ENCODE data around the gene BTBD16. TPM values are rescaled to one million over a fixed set of nuclear protein-coding genes. Genes with fewer than 3 reads are reported as not detected.

The BTBD16 gene
- total RNA-seq, 6 donors from 2014 or later: 0.20 to 1.8 (median 0.91) TPM; not detected in 3

GRCh38 chr10:122281018-122281626 is 10.0 kb downstream of the BTBD16 start:
- Histone ChIP-seq H3K9me3 (no peaks in the 10 kb centered on the region), H3K4me1 (no peaks in the 10 kb centered on the region), H3K27ac (no peak overlapping the region), H3K27me3 (no peaks in the 10 kb centered on the region), H3K4me3 (no peak overlapping the region), H3K36me3 (no peaks in the 10 kb centered on the region)
- no peak for TF ChIP-seq EP300 (IDR thresholded peaks at IDR 0.05)
- no peak for TF ChIP-seq CTCF (IDR thresholded peaks at IDR 0.05)
- no peak for TF ChIP-seq POLR2A (IDR thresholded peaks at IDR 0.05)
- TF ChIP-seq POLR2AphosphoS5 (IDR thresholded peaks at IDR 0.05): no peak
- WGBS, 2 donors: 90 to 94% methylated on average over 7 of the region's 7 CpGs
- ATAC-seq (ENCODE audit: low FRiP score in 2 of 2): no peak
- DNase-seq: peak in 1 of 2 donors; percentile 6

DNA sequence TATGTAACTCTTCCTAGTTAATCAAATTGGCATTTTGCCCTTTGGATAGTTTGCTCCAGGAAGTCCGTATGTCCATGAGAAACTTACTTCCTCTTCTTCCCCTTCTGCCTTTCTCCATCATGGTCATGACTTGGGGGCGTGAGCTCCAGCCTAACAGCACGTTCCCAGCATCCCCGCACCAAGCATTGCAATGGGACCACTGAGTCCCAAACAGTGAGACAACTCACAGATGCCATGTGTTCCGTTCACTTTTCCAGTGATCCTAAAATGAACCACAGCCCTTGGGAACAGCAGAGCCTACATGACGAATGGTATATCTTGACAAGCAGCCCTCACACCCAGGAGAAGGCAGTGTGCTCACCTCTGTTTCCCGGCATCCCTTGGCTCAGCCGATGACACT is 10.7 kb downstream of the BTBD16 start:
- 85 to 88% methylated on average over 7 to 8 of the region's 8 CpGs for WGBS, 2 donors
- H3K27ac ChIP-seq: no peak overlapping the region
- no peak for ATAC-seq (ENCODE audit: low FRiP score in 2 of 2)
- DNase-seq: peak in 1 of 2 donors; percentile 8
- no peaks in the 10 kb centered on the region for H3K9me3 ChIP-seq
- H3K4me3 ChIP-seq: no peak overlapping the region
- no peaks in the 10 kb centered on the region for H3K36me3 ChIP-seq
- no peaks in the 10 kb centered on the region for H3K27me3 ChIP-seq
- TF ChIP-seq POLR2AphosphoS5 (IDR thresholded peaks at IDR 0.05) (peak in 1 of 2 donors; percentile 3), CTCF (IDR thresholded peaks at IDR 0.05) (no peak)
- H3K4me1 ChIP-seq: no peaks in the 10 kb centered on the region

DNA sequence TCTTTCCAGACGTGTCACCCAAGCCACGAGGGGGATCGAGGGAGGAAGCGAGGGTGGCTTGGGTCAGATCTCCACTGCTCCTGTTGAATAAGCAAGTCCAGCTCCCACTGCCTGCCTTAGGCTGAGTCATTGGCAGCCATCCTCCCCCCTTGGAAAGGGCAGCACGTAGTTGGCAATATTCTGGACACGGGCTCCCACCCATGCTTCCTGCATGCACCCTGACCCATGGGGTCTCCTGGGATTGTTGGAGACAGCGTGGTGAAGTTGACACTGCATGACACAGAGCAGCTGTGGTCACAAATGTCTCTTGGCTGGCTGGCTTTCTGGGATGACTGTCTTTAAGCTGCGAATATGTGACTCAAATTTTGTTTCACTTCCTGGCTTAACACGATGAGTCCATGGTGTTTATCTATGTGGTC is 11.2 kb downstream of the BTBD16 start:
- DNase-seq (no peak), ATAC-seq (ENCODE audit: low FRiP score in 2 of 2) (no peak)
- no peaks in the 10 kb centered on the region for H3K27me3 ChIP-seq
- no peaks in the 10 kb centered on the region for H3K36me3 ChIP-seq
- no peaks in the 10 kb centered on the region for H3K9me3 ChIP-seq
- whole genome bisulfite sequencing, 2 donors: 72 to 75% methylated on average over 9 of the region's 9 CpGs
- TF ChIP-seq CTCF (IDR thresholded peaks at IDR 0.05) (no peak), POLR2AphosphoS5 (IDR thresholded peaks at IDR 0.05) (peak in 1 of 2 donors; percentile 5)
- H3K4me1 ChIP-seq: no peaks in the 10 kb centered on the region
- no peak overlapping the region for H3K27ac ChIP-seq
- H3K4me3 ChIP-seq: no peak overlapping the region

DNA sequence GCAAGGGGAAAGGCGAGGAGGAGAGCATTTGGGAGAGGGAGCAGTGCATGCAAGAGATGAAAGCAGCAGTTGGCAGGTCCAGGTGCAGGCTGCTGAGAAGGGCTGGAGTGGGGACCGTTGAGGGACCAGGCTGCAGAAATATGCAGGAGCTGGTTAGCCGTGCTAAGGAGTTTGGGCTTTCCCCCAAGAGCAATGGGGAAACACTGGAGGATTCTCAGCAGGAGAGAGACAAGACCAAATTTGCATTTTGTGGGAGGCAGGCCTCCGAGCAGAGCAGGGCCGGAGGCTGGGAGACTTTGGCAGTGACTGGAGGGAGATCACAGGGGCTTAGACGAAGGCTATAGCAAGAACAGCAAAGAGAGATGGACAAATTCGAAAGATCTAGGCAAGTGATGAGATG is 11.8 kb downstream of the BTBD16 start:
- 68 to 84% methylated on average over 7 of the region's 7 CpGs for WGBS, 2 donors
- H3K9me3 ChIP-seq: no peaks in the 10 kb centered on the region
- DNase-seq: no peak
- no peak overlapping the region for H3K27ac ChIP-seq
- ATAC-seq (ENCODE audit: low FRiP score in 2 of 2): no peak
- H3K4me3 ChIP-seq: no peak overlapping the region
- H3K4me1 ChIP-seq: no peaks in the 10 kb centered on the region
- H3K27me3 ChIP-seq: no peaks in the 10 kb centered on the region
- TF ChIP-seq EP300 (IDR thresholded peaks at IDR 0.05): no peak
- TF ChIP-seq POLR2AphosphoS5 (IDR thresholded peaks at IDR 0.05): no peak
- no peaks in the 10 kb centered on the region for H3K36me3 ChIP-seq

DNA sequence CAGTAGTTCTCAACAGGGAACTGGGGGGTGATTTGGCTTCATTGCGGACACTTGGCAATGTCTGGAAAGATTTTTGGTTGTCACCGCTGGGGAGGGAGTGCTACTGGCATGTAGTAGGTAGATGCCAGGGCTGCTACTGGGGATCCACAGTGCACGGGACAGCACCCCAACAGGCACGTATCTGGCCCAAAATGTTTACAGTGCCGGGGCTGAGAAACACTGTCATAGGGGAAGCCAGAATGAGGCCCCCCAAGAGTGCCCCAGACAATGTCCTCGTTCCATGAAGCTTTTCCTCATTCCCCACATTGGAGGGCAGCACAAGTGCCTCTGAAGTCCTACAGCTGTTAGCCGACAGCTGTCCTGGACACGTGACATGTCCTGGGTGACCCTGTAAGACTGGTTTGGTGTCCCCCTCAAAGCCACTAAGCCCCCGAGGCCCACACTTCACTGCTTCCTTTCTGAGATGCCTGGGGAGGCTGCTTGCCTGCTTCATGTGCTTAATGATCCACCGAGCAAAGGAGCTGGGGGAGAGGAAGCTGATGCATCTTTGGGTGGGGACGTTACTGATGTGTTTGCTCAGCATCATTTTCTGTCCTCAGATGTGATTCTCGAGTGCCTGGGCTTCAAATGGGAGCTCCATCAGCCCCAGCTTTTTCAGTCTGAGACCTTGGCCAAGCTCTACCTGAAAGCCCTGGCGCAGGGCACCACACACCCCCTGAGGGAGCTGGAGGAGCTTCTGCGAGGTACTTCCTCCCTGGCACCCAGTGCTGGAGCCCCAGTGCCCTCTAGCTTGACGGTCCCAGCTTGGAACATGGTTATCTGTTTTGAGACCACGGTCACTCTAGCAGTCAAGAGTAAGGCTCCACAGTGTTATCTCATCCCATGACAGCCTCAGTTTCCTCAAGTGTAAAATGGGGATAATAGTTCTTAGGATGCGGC is 14.7 kb downstream of the BTBD16 start:
- Histone ChIP-seq H3K4me3 (no peak overlapping the region), H3K36me3 (no peaks in the 10 kb centered on the region), H3K4me1 (no peaks in the 10 kb centered on the region), H3K9me3 (no peaks in the 10 kb centered on the region), H3K27me3 (no peaks in the 10 kb centered on the region), H3K27ac (no peak overlapping the region)
- WGBS, 2 donors: 73 to 82% methylated on average over 12 to 16 of the region's 17 CpGs
- TF ChIP-seq CTCF (IDR thresholded peaks at IDR 0.05) (no peak), EP300 (IDR thresholded peaks at IDR 0.05) (no peak), POLR2A (IDR thresholded peaks at IDR 0.05) (no peak), POLR2AphosphoS5 (IDR thresholded peaks at IDR 0.05) (no peak)
- ATAC-seq (ENCODE audit: low FRiP score in 2 of 2) (no peak), DNase-seq (peak in 1 of 2 donors; percentile 8)
